Measurements from ENCODE around the gene SCFD2. TPM values are rescaled to one million over a fixed set of nuclear protein-coding genes. Genes with fewer than 3 reads are reported as not detected.
A peak's percentile ranks its signal among the peaks of the same experiment; 100 is the strongest.

Gene SCFD2
- total RNA-seq, 1 experiment from 2014 or later, result 8.1 TPM

- no peaks in the 10 kb centered on the region for H3F3A ChIP-seq (ENCODE audit: insufficient read depth, low read depth)
- H3K79me2 ChIP-seq (ENCODE audit: low read depth), result no peaks in the 10 kb centered on the region
- no peaks in the 10 kb centered on the region; the same call in 1 of the 2 replicates for H3K4me1 ChIP-seq (replicated peaks; ENCODE audit: insufficient read depth)
- no peaks in the 10 kb centered on the region for H4K20me1 ChIP-seq (ENCODE audit: insufficient read depth)
- ChIA-PET CTCF (interaction anchor here (0.6 kb wide), 1 partner anchor 24 kb away, joined by 16 read pairs; no protein-coding TSS in a partner anchor), POLR2A (ENCODE audit: unreplicated experiment) (no interaction called here)
- H3K4me3 ChIP-seq, result peak overlapping the region; percentile 56; the same call in 1 of the 2 replicates
- no peak overlapping the region for H3K27ac ChIP-seq
- no TSS peak for BruUV-seq (replicated peaks)
- intact Hi-C loops (cut with micrococcal nuclease; ENCODE audit: unreplicated experiment), result no loop called here
- no peaks in the 10 kb centered on the region for H3K27me3 ChIP-seq (ENCODE audit: insufficient read depth, low read depth)
- TF ChIP-seq EZH2 (IDR thresholded peaks at IDR 0.05; ENCODE audit: low read depth), result no peak
- no peak for TF ChIP-seq CTCF (conservative IDR thresholded peaks at IDR 0.05)
- no peaks in the 10 kb centered on the region for H3K9me2 ChIP-seq (ENCODE audit: insufficient read depth)
- DNase-seq, result no peak
- peak overlapping the region; percentile 83; the same call in 1 of the 2 replicates for H3K4me2 ChIP-seq
- H2AFZ ChIP-seq, result no peak overlapping the region
- H3K9me3 ChIP-seq (ENCODE audit: insufficient read depth, low read depth), result no peaks in the 10 kb centered on the region; the same call in 1 of the 2 replicates
- H3K36me3 ChIP-seq (ENCODE audit: low read depth), result no peaks in the 10 kb centered on the region
These were observed 503.2 kb downstream of the SCFD2 start for GRCh38 chr4:52862639-52863161.

GRCh38 chr4:52861879-52862616 is 503.8 kb downstream of the SCFD2 start, which contains the start of gene RASL11B:
RASL11B (plus strand) TSS chr4:52862317; CDS start chr4:52862508, 191 bp downstream.
- Histone ChIP-seq H3K27me3 (ENCODE audit: insufficient read depth, low read depth) (no peaks in the 10 kb centered on the region), H3K4me3 (peak within 1 kb of the TSS; percentile 56; the same call in 1 of the 2 replicates), H3K79me2 (ENCODE audit: low read depth) (no peaks in the 10 kb centered on the region), H3K4me2 (peak within 1 kb of the TSS; percentile 83), H3K9me3 (ENCODE audit: insufficient read depth, low read depth) (no peaks in the 10 kb centered on the region; the same call in 1 of the 2 replicates), H2AFZ (peak within 1 kb of the TSS; percentile 66), H3K36me3 (ENCODE audit: low read depth) (no peaks in the 10 kb centered on the region), H3F3A (ENCODE audit: insufficient read depth, low read depth) (no peaks in the 10 kb centered on the region), H3K9me2 (ENCODE audit: insufficient read depth) (no peaks in the 10 kb centered on the region), H4K20me1 (ENCODE audit: insufficient read depth) (no peaks in the 10 kb centered on the region), H3K27ac (no peak within 1 kb of the TSS), H3K4me1 (replicated peaks; ENCODE audit: insufficient read depth) (no peaks in the 10 kb centered on the region; the same call in 1 of the 2 replicates)
- peak in 1 of 2 experiments; percentile 78 for DNase-seq
- intact Hi-C loops (cut with micrococcal nuclease; ENCODE audit: unreplicated experiment), result no loop called here
- TF ChIP-seq CTCF (conservative IDR thresholded peaks at IDR 0.05) (no peak), EZH2 (IDR thresholded peaks at IDR 0.05; ENCODE audit: low read depth) (no peak)
- CTCF ChIA-PET, result interaction anchor here (0.6 kb wide), 1 partner anchor 24 kb away, joined by 16 read pairs; no protein-coding TSS in a partner anchor
- POLR2A ChIA-PET (ENCODE audit: unreplicated experiment), result no interaction called here
- no TSS peak for BruUV-seq (replicated peaks)

- Histone ChIP-seq H3K9me3 (ENCODE audit: insufficient read depth, low read depth) (no peaks in the 10 kb centered on the region; the same call in 1 of the 2 replicates), H3K27me3 (ENCODE audit: insufficient read depth, low read depth) (no peaks in the 10 kb centered on the region), H3K9me2 (ENCODE audit: insufficient read depth) (no peaks in the 10 kb centered on the region), H3F3A (ENCODE audit: insufficient read depth, low read depth) (no peaks in the 10 kb centered on the region), H3K36me3 (ENCODE audit: low read depth) (no peaks in the 10 kb centered on the region), H3K4me1 (replicated peaks; ENCODE audit: insufficient read depth) (no peaks in the 10 kb centered on the region; the same call in 1 of the 2 replicates), H2AFZ (peak overlapping the region; percentile 66), H3K4me2 (peak overlapping the region; percentile 83), H3K4me3 (peak overlapping the region; percentile 56; the same call in 1 of the 2 replicates), H4K20me1 (ENCODE audit: insufficient read depth) (no peaks in the 10 kb centered on the region), H3K27ac (no peak overlapping the region), H3K79me2 (ENCODE audit: low read depth) (no peaks in the 10 kb centered on the region)
- CTCF ChIA-PET, result interaction anchor here (0.9 kb wide), 1 partner anchor 37 kb away, joined by 3 read pairs; no protein-coding TSS in a partner anchor
- TF ChIP-seq EZH2 (IDR thresholded peaks at IDR 0.05; ENCODE audit: low read depth) (no peak), CTCF (conservative IDR thresholded peaks at IDR 0.05) (no peak)
- no TSS peak for BruUV-seq (replicated peaks)
- POLR2A ChIA-PET (ENCODE audit: unreplicated experiment), result no interaction called here
- DNase-seq, result no peak
- intact Hi-C loops (cut with micrococcal nuclease; ENCODE audit: unreplicated experiment), result no loop called here
These were observed 504.6 kb downstream of the SCFD2 start for GRCh38 chr4:52861171-52861823.

Measured in PC-9 (cell line).